Pancreas (tissue), 10 donors: Measurements from ENCODE around the gene DHRS9. TPM values are rescaled to one million over a fixed set of nuclear protein-coding genes. Genes with fewer than 3 reads are reported as not detected.

ENCODE experiments used
- ATAC-seq, 4 donors: fragments of 200-7000 bp; cut with Tn5 transposase; one replicate each; pipeline versions ENCODE4 v1.8.0 to v1.9.1; 2020; ENCODE audit warnings: mild to moderate bottlenecking in 4 of 4, moderate library complexity in 4 of 4
- DNase-seq, 6 donors: peaks; one replicate each; pipeline ENCODE4 v3.0.0-alpha.2; 2020
- FAIRE-seq: peaks from 2 replicates; lab custom pipeline; 2012; peaks lifted over from hg19 to GRCh38; lab: Jason Lieb, UNC
- H3K27ac ChIP-seq, 4 donors: fragments of 200-600 bp; sonication (generic); 1 replicate in 3 of 4; 2 replicates in 1 of 4; pipeline versions ENCODE4 v1.5.0 to v1.8.0; 2020
- H3K27me3 ChIP-seq, 4 donors: fragments of 200-600 bp; one replicate each; pipeline ENCODE4 v1.8.0; 2021
- H3K36me3 ChIP-seq, 3 donors: fragments of 200-600 bp; sonication (generic) in 1 of 3; one replicate each; pipeline versions ENCODE4 v1.5.0 to v1.8.0; 2020 to 2021
- H3K4me1 ChIP-seq, 3 donors: fragments of 200-600 bp; one replicate each; pipeline ENCODE4 v1.8.0; 2021
- H3K4me3 ChIP-seq, 4 donors: fragments of 200-600 bp; sonication (generic) in 2 of 4; one replicate each; pipeline versions ENCODE4 v1.5.0 to v1.8.0; 2020 to 2021
- H3K9me3 ChIP-seq, 4 donors: fragments of 200-600 bp; one replicate each; pipeline ENCODE4 v1.8.0; 2021
- CTCF ChIP-seq, 4 donors: fragments of 200-600 bp; sonication (generic) in 3 of 4; IDR thresholded peaks; one replicate each; pipeline versions ENCODE4 v1.5.0 to v1.8.0; 2021; ENCODE audit warnings: antibody characterized with exemption in 4 of 4
- WGBS, 2 donors: extraction: QIAGEN DNeasy Blood & Tissue Kit; methylation state at CpG; one replicate each; pipeline ENCODE4 v1.1.7; 2013; 5-methylcytosine and 5-hydroxymethylcytosine counted together
- intact Hi-C, 3 donors: fragments of 100-400 bp; cut with DNase I; formaldehyde crosslinking; loops; one replicate each; pipeline versions ENCODE4 v1.11.1 to v1.14.2; 2022
- polyA plus RNA-seq, 2 donors: library from polyadenylated mRNA; stranded (reverse); fragments of 200-250 nt; gene quantifications; one replicate each; pipeline ENCODE4 v1.2.3, GENCODE V29; 2013
- total RNA-seq, 6 donors: library from RNA; stranded (reverse); fragmentation: NEBNext Ultra II Directional in 4 of 6; extraction: Animal tissue kit (Norgen Biotek cat#: 25700) in 4 of 6; gene quantifications; one replicate each; pipeline versions ENCODE4 v1.2.1 to v1.2.4, GENCODE V29; 2021 to 2023
- donor health status: healthy with polysubstance abuse.
- donor health status: DM: no; HTN: no; CAD: no; lungs with moderate emphysema.
- donor health status: DM: no; HTN: no; CAD: no.
- donor health status: control.
- donor health status: control.
- donor health status: Bipolar disorder and iron deficiency.
- donor health status: DM: yes; HTN: yes; CAD: no.
- donor health status: DM: no; HTN: no; CAD: no.
- donor health status: DM: no; HTN: no; CAD: no.
- donor health status: DM: yes; HTN: yes; CAD: no.

DHRS9 gene
- total and polyA plus RNA-seq, 8 donors: 0.12 to 3.4 (median 0.40) TPM; not detected in 1

- Histone ChIP-seq H3K4me1 (peaks cover 0 to 3% (median 0%) of the 10 kb centered on the region in 3 donors), H3K36me3 (no peaks in the 10 kb centered on the region), H3K4me3 (no peak overlapping the region), H3K27ac (no peak overlapping the region), H3K9me3 (no peaks in the 10 kb centered on the region), H3K27me3 (no peaks in the 10 kb centered on the region)
- 74% methylated on average over 6 of the region's 6 CpGs for WGBS, 2 donors
- ATAC-seq: no peak
- TF ChIP-seq CTCF (IDR thresholded peaks at IDR 0.05): no peak
- peak in 1 of 6 donors; percentile 33 for DNase-seq
- intact Hi-C loops: no loop called here
- FAIRE-seq: no peak
These were observed 18.5 kb downstream of the DHRS9 start for GRCh38 chr2:169087757-169088379.

GRCh38 chr2:169089182-169089581 lies 19.8 kb downstream of the DHRS9 start:
- intact Hi-C loops: no loop called here
- no peak for TF ChIP-seq CTCF (IDR thresholded peaks at IDR 0.05)
- Histone ChIP-seq H3K9me3 (no peaks in the 10 kb centered on the region), H3K27ac (no peak overlapping the region), H3K4me1 (peaks cover 0 to 3% (median 0%) of the 10 kb centered on the region in 3 donors), H3K27me3 (no peaks in the 10 kb centered on the region), H3K36me3 (no peaks in the 10 kb centered on the region), H3K4me3 (no peak overlapping the region)
- ATAC-seq: no peak
- no peak for FAIRE-seq
- DNase-seq: no peak
- 72 to 88% methylated on average over 2 of the region's 2 CpGs for WGBS, 2 donors

GRCh38 chr2:169090133-169090820 lies 20.9 kb downstream of the DHRS9 start:
- TF ChIP-seq CTCF (IDR thresholded peaks at IDR 0.05): no peak
- Histone ChIP-seq H3K27ac (no peak overlapping the region), H3K9me3 (no peaks in the 10 kb centered on the region), H3K4me1 (peaks cover 0 to 3% (median 0%) of the 10 kb centered on the region in 3 donors), H3K36me3 (no peaks in the 10 kb centered on the region), H3K4me3 (no peak overlapping the region), H3K27me3 (no peaks in the 10 kb centered on the region)
- FAIRE-seq (no peak), ATAC-seq (no peak), DNase-seq (no peak)
- intact Hi-C loops: no loop called here
- WGBS, 2 donors: 70 to 84% methylated on average over 6 of the region's 6 CpGs

- H3K27ac ChIP-seq: no peak overlapping the region
- no peak for ATAC-seq
- 75 to 84% methylated on average over 3 of the region's 3 CpGs for WGBS, 2 donors
These were observed 21.9 kb downstream of the DHRS9 start for GRCh38 chr2:169091256-169091655.

More at GRCh38 chr2:169091256-169091655, 21.9 kb downstream of the DHRS9 start:
- intact Hi-C loops: no loop called here
- Histone ChIP-seq H3K9me3 (no peaks in the 10 kb centered on the region), H3K4me3 (no peak overlapping the region), H3K36me3 (no peaks in the 10 kb centered on the region), H3K27me3 (no peaks in the 10 kb centered on the region), H3K4me1 (peaks cover 0 to 3% (median 0%) of the 10 kb centered on the region in 3 donors)
- no peak for TF ChIP-seq CTCF (IDR thresholded peaks at IDR 0.05)
- no peak for FAIRE-seq
- DNase-seq: no peak
